SK-N-SH (cell line): ENCODE results near the gene RPGRIP1L. TPM values are rescaled to one million over a fixed set of nuclear protein-coding genes. Genes with fewer than 3 reads are reported as not detected.

Source experiments
- CTCF ChIA-PET: fragments of 300-600, 350-600 bp; formaldehyde crosslinking; extraction: SDS; loops from one replicate; lab custom pipeline; 2021; lab: Yijun Ruan, JAX
- POLR2A ChIA-PET: fragments of 350-600 bp; sonication (Branson Sonifier 250); formaldehyde crosslinking; extraction: SDS; loops from one replicate; lab custom pipeline; 2020; ENCODE audit warnings: antibody characterized with exemption, inconsistent platforms; lab: Yijun Ruan, JAX
- DNase-seq: peaks from one replicate; pipeline ENCODE4 v3.0.0; 2012
- H2AFZ ChIP-seq: fragments of 200-600 bp; sonication (generic); 2 replicates; pipeline ENCODE4 v1.8.1; 2016; ENCODE audit warnings: antibody characterized with exemption, mild to moderate bottlenecking, low read depth
- H3F3A ChIP-seq: fragments of 200-600 bp; sonication (generic); replicated peaks from 2 replicates; pipeline ENCODE3; 2016; ENCODE audit warnings: antibody characterized with exemption, mild to moderate bottlenecking; ENCODE audit not compliant: insufficient read depth
- H3K27ac ChIP-seq, 2 experiments: fragments of 200-500 bp in 1 of 2; fragments of 200-600 bp in 1 of 2; sonication (Bioruptor generic) in 1 of 2; sonication (generic), shearing (Covaris generic) in 1 of 2; 2 replicates each; pipeline versions ENCODE4 v1.5.1 to v1.6.1; 2014 to 2016; ENCODE audit warnings: low read depth in 2 of 2, inconsistent platforms in 1 of 2, low read length in 1 of 2, mild to moderate bottlenecking in 1 of 2, mixed read lengths in 1 of 2
- H3K27me3 ChIP-seq: fragments of 200-600 bp; sonication (generic), shearing (Covaris generic); 2 replicates; pipeline ENCODE4 v1.6.1; 2016; ENCODE audit warnings: mixed run types; ENCODE audit not compliant: insufficient read depth
- H3K36me3 ChIP-seq, 2 experiments: fragments of 200-500 bp in 1 of 2; fragments of 200-600 bp in 1 of 2; sonication (Bioruptor generic) in 1 of 2; sonication (generic) in 1 of 2; replicated peaks in 1 of 2; 2 replicates each; pipeline versions ENCODE3 to v1.5.1; 2014 to 2016; ENCODE audit warnings: low read length in 1 of 2, mild to moderate bottlenecking in 1 of 2; ENCODE audit not compliant: insufficient read depth in 2 of 2, control insufficient read depth in 1 of 2
- H3K4me1 ChIP-seq, 2 experiments: fragments of 200-500 bp in 1 of 2; fragments of 200-600 bp in 1 of 2; sonication (Bioruptor generic) in 1 of 2; sonication (generic), shearing (Covaris generic) in 1 of 2; 2 replicates each; pipeline versions ENCODE4 v1.5.1 to v1.6.1; 2014 to 2016; ENCODE audit warnings: low read depth in 1 of 2, low read length in 1 of 2, mixed run types in 1 of 2; ENCODE audit not compliant: insufficient read depth in 2 of 2, control insufficient read depth in 1 of 2
- H3K4me2 ChIP-seq: fragments of 200-600 bp; sonication (generic), shearing (Covaris generic); 2 replicates; pipeline ENCODE4 v1.6.1; 2017; ENCODE audit warnings: mixed run types
- H3K4me3 ChIP-seq, 2 experiments: fragments of 200-500 bp in 1 of 2; fragments of 200-600 bp in 1 of 2; sonication (Bioruptor generic) in 1 of 2; sonication (generic), shearing (Covaris generic) in 1 of 2; 2 replicates each; pipeline versions ENCODE4 v1.5.1 to v1.8.1; 2014 to 2016; ENCODE audit warnings: low read depth in 2 of 2, inconsistent platforms in 1 of 2, low read length in 1 of 2, mild to moderate bottlenecking in 1 of 2, mixed read lengths in 1 of 2, moderate library complexity in 1 of 2
- H3K79me2 ChIP-seq: fragments of 200-600 bp; sonication (generic); 2 replicates; pipeline ENCODE4 v1.8.1; 2017; ENCODE audit warnings: mild to moderate bottlenecking; ENCODE audit not compliant: insufficient read depth
- H3K9ac ChIP-seq: fragments of 200-600 bp; sonication (generic); 2 replicates; pipeline ENCODE4 v1.6.1; 2017; ENCODE audit warnings: mixed run types
- H3K9me2 ChIP-seq: fragments of 200-600 bp; sonication (generic); 2 replicates; pipeline ENCODE4 v1.6.1; 2017; ENCODE audit warnings: mixed run types
- H3K9me3 ChIP-seq: fragments of 200-600 bp; sonication (generic); 2 replicates; pipeline ENCODE4 v1.6.1; 2017; ENCODE audit warnings: mixed run types, mild to moderate bottlenecking, moderate library complexity
- H4K20me1 ChIP-seq: fragments of 200-600 bp; sonication (generic); 2 replicates; pipeline ENCODE4 v1.6.1; 2017; ENCODE audit warnings: mild to moderate bottlenecking, mixed run types; ENCODE audit not compliant: insufficient read depth
- CHD2 ChIP-seq: fragments of 150-350 bp; IDR thresholded peaks from 2 replicates; pipeline ENCODE4 v1.6.1; 2018; ENCODE audit warnings: low read length; ENCODE audit not compliant: partially characterized antibody
- CTCF ChIP-seq: fragments of 200-600 bp; sonication (generic); IDR thresholded peaks from 2 replicates; pipeline ENCODE4 v1.6.1; 2017; ENCODE audit warnings: antibody characterized with exemption, mild to moderate bottlenecking, moderate library complexity
- EP300 ChIP-seq, 2 experiments: IDR thresholded peaks; 2 replicates each; pipeline versions ENCODE4 v1.4.0 to v1.6.1; 2012; ENCODE audit warnings: borderline replicate concordance in 1 of 2, low read depth in 1 of 2, low read length in 1 of 2
- EZH2phosphoT487 ChIP-seq: fragments of 200-600 bp; sonication (generic); IDR thresholded peaks from 2 replicates; pipeline ENCODE4 v1.6.1; 2017; ENCODE audit warnings: low read depth, mixed run types, mild to moderate bottlenecking, antibody characterized with exemption, moderate library complexity, borderline replicate concordance
- FOSL2 ChIP-seq: IDR thresholded peaks from 2 replicates; pipeline ENCODE4 v1.4.0; 2012; ENCODE audit warnings: low read depth, mild to moderate bottlenecking, moderate library complexity, borderline replicate concordance
- FOXJ3 ChIP-seq: sonication (generic); formaldehyde crosslinking; IDR thresholded peaks from 2 replicates; pipeline ENCODE4 v1.5.1; 2020; ENCODE audit warnings: mild to moderate bottlenecking, missing genetic modification reagents
- FOXM1 ChIP-seq: IDR thresholded peaks from 2 replicates; pipeline ENCODE4 v1.4.0; 2012; ENCODE audit warnings: low read depth, mild to moderate bottlenecking
- GATA2 ChIP-seq: sonication (generic); formaldehyde crosslinking; IDR thresholded peaks from 2 replicates; pipeline ENCODE4 v1.5.0; 2020; ENCODE audit warnings: mild to moderate bottlenecking, missing genetic modification reagents
- JUND ChIP-seq: IDR thresholded peaks from 2 replicates; pipeline ENCODE4 v1.4.0; 2012
- MAX ChIP-seq: IDR thresholded peaks from 2 replicates; pipeline ENCODE4 v1.4.0; 2012; ENCODE audit warnings: low read depth
- MXI1 ChIP-seq: IDR thresholded peaks from 2 replicates; pipeline ENCODE4 v1.6.1; 2012; ENCODE audit warnings: mild to moderate bottlenecking, low read depth, low read length, improper control_type of control experiment
- NFIC ChIP-seq: IDR thresholded peaks from 2 replicates; pipeline ENCODE4 v1.4.0; 2012; ENCODE audit warnings: borderline replicate concordance
- NRF1 ChIP-seq: IDR thresholded peaks from 2 replicates; pipeline ENCODE4 v1.6.1; 2012; ENCODE audit warnings: low read depth, mild to moderate bottlenecking, low read length
- POLR2AphosphoS5 ChIP-seq: IDR thresholded peaks from 2 replicates; pipeline ENCODE4 v1.6.1; 2012; ENCODE audit warnings: low read depth, low read length
- RCOR1 ChIP-seq: fragments of 150-350 bp; IDR thresholded peaks from 2 replicates; pipeline ENCODE4 v1.6.1; 2017; ENCODE audit warnings: antibody characterized with exemption, low read length
- RFX5 ChIP-seq: IDR thresholded peaks from 2 replicates; pipeline ENCODE4 v1.6.1; 2012; ENCODE audit warnings: mild to moderate bottlenecking, improper control_type of control experiment, low read length
- SIN3A ChIP-seq: IDR thresholded peaks from 2 replicates; pipeline ENCODE4 v1.6.1; 2012; ENCODE audit warnings: low read depth, mild to moderate bottlenecking, low read length, moderate library complexity, borderline replicate concordance
- TCF12 ChIP-seq: IDR thresholded peaks from 2 replicates; pipeline ENCODE4 v1.4.0; 2012
- USF2 ChIP-seq: fragments of 150-350 bp; IDR thresholded peaks from 2 replicates; pipeline ENCODE4 v1.6.1; 2017; ENCODE audit warnings: antibody characterized with exemption, low read length, low read depth, borderline replicate concordance
- polyA plus RNA-seq, 3 experiments: library from polyadenylated mRNA; depleted of rRNA; stranded (reverse); fragments of >200 nt; gene quantifications; 2 replicates each; pipeline ENCODE4 v1.2.3, GENCODE V29; 2012

Gene RPGRIP1L
- polyA plus RNA-seq, 1 of the 3 experiments (the other 2 are of a cell fraction), result 5.7 TPM

- Histone ChIP-seq H3K36me3 (peaks cover 0 to 4% of the 10 kb centered on the region in 2 experiments), H3K27me3 (no peaks in the 10 kb centered on the region), H3K4me3 (no peak overlapping the region), H3F3A (no peaks in the 10 kb centered on the region), H3K9ac (no peak overlapping the region), H3K9me2 (no peaks in the 10 kb centered on the region), H3K27ac (no peak overlapping the region), H3K79me2 (peaks cover 65% of the 10 kb centered on the region), H3K4me1 (no peaks in the 10 kb centered on the region; a peak in 1 of 4 replicates), H3K4me2 (no peak overlapping the region), H2AFZ (no peak overlapping the region), H3K9me3 (no peaks in the 10 kb centered on the region), H4K20me1 (0 out of 2 replicates have a peak, but pooled peaks cover 13% of the 10 kb centered on the region)
- DNase-seq, result no peak
- TF ChIP-seq CHD2 (no peak), FOXM1 (no peak), MAX (no peak), EZH2phosphoT487 (no peak), FOXJ3 (CRISPR knock-in tag) (no peak), NFIC (no peak), RCOR1 (no peak), TCF12 (no peak), JUND (no peak), USF2 (no peak), GATA2 (CRISPR knock-in tag) (no peak), SIN3A (no peak), POLR2AphosphoS5 (no peak), RFX5 (no peak), EP300 (IDR thresholded peaks at IDR 0.05; ENCODE audit: borderline replicate concordance in 1 of 2, low read depth in 1 of 2, low read length in 1 of 2) (no peak), MXI1 (no peak), CTCF (no peak), FOSL2 (no peak), NRF1 (no peak)
- CTCF ChIA-PET, result no interaction called here
- POLR2A ChIA-PET, result no interaction called here
Observed at GRCh38 chr16:53726625-53727024, 23.0 kb upstream of the RPGRIP1L start.
